ENCODE results near the gene KCNK6. TPM values are rescaled to one million over a fixed set of nuclear protein-coding genes. Genes with fewer than 3 reads are reported as not detected.

KCNK6 gene
- total and polyA plus RNA-seq, 10 of the 15 experiments (the other 5 are each of a cell fraction or from before 2014, with no cell fraction given) = 0.04 to 1.4 (median 1.1) TPM

- TF ChIP-seq, protein P1, sequence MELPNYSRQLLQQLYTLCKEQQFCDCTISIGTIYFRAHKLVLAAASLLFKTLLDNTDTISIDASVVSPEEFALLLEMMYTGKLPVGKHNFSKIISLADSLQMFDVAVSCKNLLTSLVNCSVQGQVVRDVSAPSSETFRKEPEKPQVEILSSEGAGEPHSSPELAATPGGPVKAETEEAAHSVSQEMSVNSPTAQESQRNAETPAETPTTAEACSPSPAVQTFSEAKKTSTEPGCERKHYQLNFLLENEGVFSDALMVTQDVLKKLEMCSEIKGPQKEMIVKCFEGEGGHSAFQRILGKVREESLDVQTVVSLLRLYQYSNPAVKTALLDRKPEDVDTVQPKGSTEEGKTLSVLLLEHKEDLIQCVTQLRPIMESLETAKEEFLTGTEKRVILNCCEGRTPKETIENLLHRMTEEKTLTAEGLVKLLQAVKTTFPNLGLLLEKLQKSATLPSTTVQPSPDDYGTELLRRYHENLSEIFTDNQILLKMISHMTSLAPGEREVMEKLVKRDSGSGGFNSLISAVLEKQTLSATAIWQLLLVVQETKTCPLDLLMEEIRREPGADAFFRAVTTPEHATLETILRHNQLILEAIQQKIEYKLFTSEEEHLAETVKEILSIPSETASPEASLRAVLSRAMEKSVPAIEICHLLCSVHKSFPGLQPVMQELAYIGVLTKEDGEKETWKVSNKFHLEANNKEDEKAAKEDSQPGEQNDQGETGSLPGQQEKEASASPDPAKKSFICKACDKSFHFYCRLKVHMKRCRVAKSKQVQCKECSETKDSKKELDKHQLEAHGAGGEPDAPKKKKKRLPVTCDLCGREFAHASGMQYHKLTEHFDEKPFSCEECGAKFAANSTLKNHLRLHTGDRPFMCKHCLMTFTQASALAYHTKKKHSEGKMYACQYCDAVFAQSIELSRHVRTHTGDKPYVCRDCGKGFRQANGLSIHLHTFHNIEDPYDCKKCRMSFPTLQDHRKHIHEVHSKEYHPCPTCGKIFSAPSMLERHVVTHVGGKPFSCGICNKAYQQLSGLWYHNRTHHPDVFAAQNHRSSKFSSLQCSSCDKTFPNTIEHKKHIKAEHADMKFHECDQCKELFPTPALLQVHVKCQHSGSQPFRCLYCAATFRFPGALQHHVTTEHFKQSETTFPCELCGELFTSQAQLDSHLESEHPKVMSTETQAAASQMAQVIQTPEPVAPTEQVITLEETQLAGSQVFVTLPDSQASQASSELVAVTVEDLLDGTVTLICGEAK (IDR thresholded peaks at IDR 0.05; ENCODE audit: borderline replicate concordance) = peak; percentile 10; the same call in 1 of the 2 replicates
- TF ChIP-seq EGR1 (IDR thresholded peaks at IDR 0.05; ENCODE audit: borderline replicate concordance in 1 of 2, low read depth in 2 of 2, low read length in 2 of 2) (no peak; a peak in 1 of 3 replicates), CHD2 (IDR thresholded peaks at IDR 0.05; ENCODE audit: borderline replicate concordance, low read depth, low read length) (no peak), NR2F1 (conservative IDR thresholded peaks at IDR 0.05) (no peak), TCF7 (IDR thresholded peaks at IDR 0.05; ENCODE audit: borderline replicate concordance) (no peak), TAF1 (IDR thresholded peaks at IDR 0.05; ENCODE audit: borderline replicate concordance, low read depth, low read length) (no peak), POLR2AphosphoS2 (IDR thresholded peaks at IDR 0.05; ENCODE audit: low read depth, low read length) (no peak), FOXK2 (IDR thresholded peaks at IDR 0.05) (peak; percentile 40), POLR2A (IDR thresholded peaks at IDR 0.05; ENCODE audit: low read depth, low read length) (0 out of 2 replicates have a peak, but pooled peaks have one; percentile 8), ZNF384 (IDR thresholded peaks at IDR 0.05; ENCODE audit: borderline replicate concordance, low read depth, low read length) (no peak)
- TF ChIP-seq, protein P2, sequence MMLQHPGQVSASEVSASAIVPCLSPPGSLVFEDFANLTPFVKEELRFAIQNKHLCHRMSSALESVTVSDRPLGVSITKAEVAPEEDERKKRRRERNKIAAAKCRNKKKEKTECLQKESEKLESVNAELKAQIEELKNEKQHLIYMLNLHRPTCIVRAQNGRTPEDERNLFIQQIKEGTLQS (IDR thresholded peaks at IDR 0.05; ENCODE audit: borderline replicate concordance, extremely low read depth, low read depth, low read length) = no peak
- TF ChIP-seq, protein P3, sequence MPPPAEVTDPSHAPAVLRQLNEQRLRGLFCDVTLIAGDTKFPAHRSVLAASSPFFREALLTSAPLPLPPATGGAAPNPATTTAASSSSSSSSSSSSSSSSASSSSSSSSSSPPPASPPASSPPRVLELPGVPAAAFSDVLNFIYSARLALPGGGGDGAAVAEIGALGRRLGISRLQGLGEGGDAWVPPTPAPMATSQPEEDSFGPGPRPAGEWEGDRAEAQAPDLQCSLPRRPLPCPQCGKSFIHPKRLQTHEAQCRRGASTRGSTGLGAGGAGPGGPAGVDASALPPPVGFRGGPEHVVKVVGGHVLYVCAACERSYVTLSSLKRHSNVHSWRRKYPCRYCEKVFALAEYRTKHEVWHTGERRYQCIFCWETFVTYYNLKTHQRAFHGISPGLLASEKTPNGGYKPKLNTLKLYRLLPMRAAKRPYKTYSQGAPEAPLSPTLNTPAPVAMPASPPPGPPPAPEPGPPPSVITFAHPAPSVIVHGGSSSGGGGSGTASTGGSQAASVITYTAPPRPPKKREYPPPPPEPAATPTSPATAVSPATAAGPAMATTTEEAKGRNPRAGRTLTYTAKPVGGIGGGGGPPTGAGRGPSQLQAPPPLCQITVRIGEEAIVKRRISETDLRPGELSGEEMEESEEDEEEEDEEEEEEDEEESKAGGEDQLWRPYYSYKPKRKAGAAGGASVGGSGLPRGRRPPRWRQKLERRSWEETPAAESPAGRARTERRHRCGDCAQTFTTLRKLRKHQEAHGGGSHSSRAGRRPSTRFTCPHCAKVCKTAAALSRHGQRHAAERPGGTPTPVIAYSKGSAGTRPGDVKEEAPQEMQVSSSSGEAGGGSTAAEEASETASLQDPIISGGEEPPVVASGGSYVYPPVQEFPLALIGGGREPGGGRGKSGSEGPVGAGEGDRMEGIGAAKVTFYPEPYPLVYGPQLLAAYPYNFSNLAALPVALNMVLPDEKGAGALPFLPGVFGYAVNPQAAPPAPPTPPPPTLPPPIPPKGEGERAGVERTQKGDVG (CRISPR knock-in tag; IDR thresholded peaks at IDR 0.05) = no peak
- TF ChIP-seq, protein P4, sequence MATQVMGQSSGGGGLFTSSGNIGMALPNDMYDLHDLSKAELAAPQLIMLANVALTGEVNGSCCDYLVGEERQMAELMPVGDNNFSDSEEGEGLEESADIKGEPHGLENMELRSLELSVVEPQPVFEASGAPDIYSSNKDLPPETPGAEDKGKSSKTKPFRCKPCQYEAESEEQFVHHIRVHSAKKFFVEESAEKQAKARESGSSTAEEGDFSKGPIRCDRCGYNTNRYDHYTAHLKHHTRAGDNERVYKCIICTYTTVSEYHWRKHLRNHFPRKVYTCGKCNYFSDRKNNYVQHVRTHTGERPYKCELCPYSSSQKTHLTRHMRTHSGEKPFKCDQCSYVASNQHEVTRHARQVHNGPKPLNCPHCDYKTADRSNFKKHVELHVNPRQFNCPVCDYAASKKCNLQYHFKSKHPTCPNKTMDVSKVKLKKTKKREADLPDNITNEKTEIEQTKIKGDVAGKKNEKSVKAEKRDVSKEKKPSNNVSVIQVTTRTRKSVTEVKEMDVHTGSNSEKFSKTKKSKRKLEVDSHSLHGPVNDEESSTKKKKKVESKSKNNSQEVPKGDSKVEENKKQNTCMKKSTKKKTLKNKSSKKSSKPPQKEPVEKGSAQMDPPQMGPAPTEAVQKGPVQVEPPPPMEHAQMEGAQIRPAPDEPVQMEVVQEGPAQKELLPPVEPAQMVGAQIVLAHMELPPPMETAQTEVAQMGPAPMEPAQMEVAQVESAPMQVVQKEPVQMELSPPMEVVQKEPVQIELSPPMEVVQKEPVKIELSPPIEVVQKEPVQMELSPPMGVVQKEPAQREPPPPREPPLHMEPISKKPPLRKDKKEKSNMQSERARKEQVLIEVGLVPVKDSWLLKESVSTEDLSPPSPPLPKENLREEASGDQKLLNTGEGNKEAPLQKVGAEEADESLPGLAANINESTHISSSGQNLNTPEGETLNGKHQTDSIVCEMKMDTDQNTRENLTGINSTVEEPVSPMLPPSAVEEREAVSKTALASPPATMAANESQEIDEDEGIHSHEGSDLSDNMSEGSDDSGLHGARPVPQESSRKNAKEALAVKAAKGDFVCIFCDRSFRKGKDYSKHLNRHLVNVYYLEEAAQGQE (IDR thresholded peaks at IDR 0.05; ENCODE audit: low read depth, low read length) = no peak
- TF ChIP-seq, protein P5, sequence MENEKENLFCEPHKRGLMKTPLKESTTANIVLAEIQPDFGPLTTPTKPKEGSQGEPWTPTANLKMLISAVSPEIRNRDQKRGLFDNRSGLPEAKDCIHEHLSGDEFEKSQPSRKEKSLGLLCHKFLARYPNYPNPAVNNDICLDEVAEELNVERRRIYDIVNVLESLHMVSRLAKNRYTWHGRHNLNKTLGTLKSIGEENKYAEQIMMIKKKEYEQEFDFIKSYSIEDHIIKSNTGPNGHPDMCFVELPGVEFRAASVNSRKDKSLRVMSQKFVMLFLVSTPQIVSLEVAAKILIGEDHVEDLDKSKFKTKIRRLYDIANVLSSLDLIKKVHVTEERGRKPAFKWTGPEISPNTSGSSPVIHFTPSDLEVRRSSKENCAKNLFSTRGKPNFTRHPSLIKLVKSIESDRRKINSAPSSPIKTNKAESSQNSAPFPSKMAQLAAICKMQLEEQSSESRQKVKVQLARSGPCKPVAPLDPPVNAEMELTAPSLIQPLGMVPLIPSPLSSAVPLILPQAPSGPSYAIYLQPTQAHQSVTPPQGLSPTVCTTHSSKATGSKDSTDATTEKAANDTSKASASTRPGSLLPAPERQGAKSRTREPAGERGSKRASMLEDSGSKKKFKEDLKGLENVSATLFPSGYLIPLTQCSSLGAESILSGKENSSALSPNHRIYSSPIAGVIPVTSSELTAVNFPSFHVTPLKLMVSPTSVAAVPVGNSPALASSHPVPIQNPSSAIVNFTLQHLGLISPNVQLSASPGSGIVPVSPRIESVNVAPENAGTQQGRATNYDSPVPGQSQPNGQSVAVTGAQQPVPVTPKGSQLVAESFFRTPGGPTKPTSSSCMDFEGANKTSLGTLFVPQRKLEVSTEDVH (IDR thresholded peaks at IDR 0.05; ENCODE audit: low read depth, partially characterized antibody) = no peak
These were observed 17.2 kb downstream of the KCNK6 start (continued) for GRCh38 chr19:38336638-38337359.
